Measurements from ENCODE around the gene RDH8.

The RDH8 gene

GRCh38 chr19:10013316-10013715 lies at the start of gene RDH8:
TSS of gene RDH8 (plus strand) at chr19:10013483. CDS start at chr19:10013498, 15 bp downstream.
- TF ChIP-seq CTCF (IDR thresholded peaks at IDR 0.05; ENCODE audit: low read depth, low read length, missing control alignments): no peak
- DNase-seq (ENCODE audit: low read depth): no peak
- in situ Hi-C loops (cut with HindIII; ENCODE audit: low sequenced_read_pairs): loop anchor here (5.0 kb wide), 1 partner anchor 81 kb away; no protein-coding TSS in a partner anchor
- no peak within 1 kb of the TSS for H3K4me3 ChIP-seq (ENCODE audit: low read depth, low read length)

- no peak for DNase-seq (ENCODE audit: low read depth)
- in situ Hi-C loops (cut with HindIII; ENCODE audit: low sequenced_read_pairs): no loop called here
- TF ChIP-seq CTCF (IDR thresholded peaks at IDR 0.05; ENCODE audit: low read depth, low read length, missing control alignments): no peak
These were observed 47.3 kb upstream of the RDH8 start for GRCh38 chr19:9966024-9966423.

GRCh38 chr19:9966448-9966847 lies 46.8 kb upstream of the RDH8 start:
- in situ Hi-C loops (cut with HindIII; ENCODE audit: low sequenced_read_pairs): no loop called here
- no peak overlapping the region for H3K4me3 ChIP-seq (ENCODE audit: low read depth, low read length)
- no peak for DNase-seq (ENCODE audit: low read depth)
- no peak for TF ChIP-seq CTCF (IDR thresholded peaks at IDR 0.05; ENCODE audit: low read depth, low read length, missing control alignments)

More at GRCh38 chr19:9966024-9966423, 47.3 kb upstream of the RDH8 start:
- no peak overlapping the region for H3K4me3 ChIP-seq (ENCODE audit: low read depth, low read length)

- in situ Hi-C loops (cut with HindIII; ENCODE audit: low sequenced_read_pairs): no loop called here
- DNase-seq (ENCODE audit: low read depth): no peak
- TF ChIP-seq CTCF (IDR thresholded peaks at IDR 0.05; ENCODE audit: low read depth, low read length, missing control alignments): no peak
- H3K4me3 ChIP-seq (ENCODE audit: low read depth, low read length): no peak overlapping the region
These were observed 46.0 kb upstream of the RDH8 start for GRCh38 chr19:9967326-9967725.

- no peak for TF ChIP-seq CTCF (IDR thresholded peaks at IDR 0.05; ENCODE audit: low read depth, low read length, missing control alignments)
- in situ Hi-C loops (cut with HindIII; ENCODE audit: low sequenced_read_pairs): no loop called here
- no peak for DNase-seq (ENCODE audit: low read depth)
- H3K4me3 ChIP-seq (ENCODE audit: low read depth, low read length): no peak overlapping the region
These were observed 44.2 kb upstream of the RDH8 start for GRCh38 chr19:9968820-9969687.

- DNase-seq (ENCODE audit: low read depth): no peak
- H3K4me3 ChIP-seq (ENCODE audit: low read depth, low read length): no peak overlapping the region
- no peak for TF ChIP-seq CTCF (IDR thresholded peaks at IDR 0.05; ENCODE audit: low read depth, low read length, missing control alignments)
- in situ Hi-C loops (cut with HindIII; ENCODE audit: low sequenced_read_pairs): no loop called here
These were observed 43.7 kb upstream of the RDH8 start for GRCh38 chr19:9969688-9969975.

All from astrocyte of the cerebellum (primary cell).